Spinal cord (tissue), 10 donors: Measurements from ENCODE around the gene CCDC195. TPM values are rescaled to one million over a fixed set of nuclear protein-coding genes. Genes with fewer than 3 reads are reported as not detected.

Experiments
- DNase-seq, 6 donors: peaks; one replicate each; pipeline versions ENCODE4 v3.0.0 to v3.0.0-alpha.2; 2013 to 2015; ENCODE audit warnings: low spot score in 6 of 6, low read depth in 4 of 6
- H3K27ac ChIP-seq: one replicate; pipeline ENCODE4 v1.5.1; 2013; ENCODE audit warnings: low read depth, low read length, control low read depth
- H3K27me3 ChIP-seq: one replicate; pipeline ENCODE4 v1.6.1; 2013; ENCODE audit warnings: low read length; ENCODE audit not compliant: control insufficient read depth, insufficient read depth
- H3K36me3 ChIP-seq: one replicate; pipeline ENCODE4 v1.6.1; 2013; ENCODE audit warnings: low read length; ENCODE audit not compliant: control insufficient read depth, insufficient read depth
- H3K4me1 ChIP-seq: one replicate; pipeline ENCODE4 v1.6.1; 2013; ENCODE audit warnings: low read length; ENCODE audit not compliant: control insufficient read depth, insufficient read depth
- H3K4me3 ChIP-seq: one replicate; pipeline ENCODE4 v1.5.1; 2013; ENCODE audit warnings: low read depth, low read length, control low read depth
- H3K9me3 ChIP-seq: one replicate; pipeline ENCODE4 v1.6.1; 2013; ENCODE audit warnings: low read length; ENCODE audit not compliant: control insufficient read depth, insufficient read depth
- WGBS: methylation state at CpG from one replicate; pipeline ENCODE4 v1.1.5; 2013; ENCODE audit warnings: missing lambda C conversion rate; ENCODE audit not compliant: insufficient coverage; 5-methylcytosine and 5-hydroxymethylcytosine counted together
- long read RNA-seq, 4 donors: transcript quantifications; one replicate each; lab custom pipeline, GENCODE V29; 2026
- polyA plus RNA-seq, 2 donors: library from polyadenylated mRNA; unstranded; fragments of 120-200 nt; gene quantifications; one replicate each; pipeline ENCODE4 v1.2.1, GENCODE V29; 2013; ENCODE audit not compliant: insufficient read length in 2 of 2
- total RNA-seq, 2 donors: library from RNA; depleted of rRNA in 1 of 2; stranded (reverse); fragments of 120-200 nt in 1 of 2; fragments of >200 nt in 1 of 2; gene quantifications; one replicate each; pipeline versions ENCODE4 v1.2.3 to v1.2.4, GENCODE V29; 2013 to 2014
- donor health status: healthy.

Gene CCDC195
- total RNA-seq (not detected), polyA plus RNA-seq (not detected)
- long read RNA-seq, donor 1, result 0 reads
- long read RNA-seq, donor 2, result 0 reads
- long read RNA-seq, donor 3, result 0 reads
- long read RNA-seq, donor 4, result 0 reads

GRCh38 chr2:224716201-224716600 lies at the start of gene CCDC195:
Gene CCDC195 (minus strand): TSS chr2:224716365. CDS start chr2:224716365, 0 bp downstream.
- no peak within 1 kb of the TSS for H3K27ac ChIP-seq
- H3K9me3 ChIP-seq, result no peaks in the 10 kb centered on the region
- no peak within 1 kb of the TSS for H3K4me3 ChIP-seq
- no peaks in the 10 kb centered on the region for H3K4me1 ChIP-seq
- no peak for DNase-seq
- no peaks in the 10 kb centered on the region for H3K36me3 ChIP-seq
- WGBS, result 100% methylated on average over 3 of the region's 5 CpGs
- no peaks in the 10 kb centered on the region for H3K27me3 ChIP-seq

DNA sequence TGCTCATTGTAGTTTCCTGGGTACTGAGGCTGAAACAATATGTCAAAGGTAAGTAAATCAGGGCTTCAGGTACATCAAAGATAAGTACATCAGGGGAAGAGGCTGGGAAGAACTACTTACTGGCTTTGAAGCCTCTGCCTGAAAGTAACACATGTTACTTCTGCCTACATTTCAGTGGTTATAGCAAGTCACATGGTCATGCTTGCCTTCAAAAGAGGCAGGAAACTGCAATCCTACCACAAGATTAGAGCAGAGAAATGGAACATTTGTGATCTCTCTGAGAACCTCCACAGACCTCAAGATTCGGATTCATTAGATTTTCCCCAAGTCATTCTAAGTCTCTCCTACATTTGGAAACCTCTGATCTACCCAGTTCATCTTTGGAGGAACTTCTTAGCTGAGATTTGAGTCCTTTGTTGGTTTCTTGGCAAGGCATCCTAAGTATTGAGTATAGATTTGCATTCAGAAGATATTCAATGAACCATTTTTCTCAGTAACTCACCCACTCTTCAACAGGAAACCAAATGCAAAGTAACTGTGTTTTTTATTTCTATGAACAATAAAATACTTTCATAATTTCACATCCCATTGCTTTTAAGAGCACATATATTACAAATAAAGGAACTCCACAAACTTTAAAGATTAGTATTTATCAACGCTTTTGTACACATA lies 48.5 kb upstream of the CCDC195 start:
- DNase-seq, result no peak
- Histone ChIP-seq H3K4me1 (no peaks in the 10 kb centered on the region), H3K27me3 (no peaks in the 10 kb centered on the region), H3K9me3 (no peaks in the 10 kb centered on the region), H3K27ac (no peak overlapping the region), H3K4me3 (no peak overlapping the region), H3K36me3 (peaks cover 21% of the 10 kb centered on the region)
- WGBS, result no CpG with 5 or more reads among the region's 2 CpGs

DNA sequence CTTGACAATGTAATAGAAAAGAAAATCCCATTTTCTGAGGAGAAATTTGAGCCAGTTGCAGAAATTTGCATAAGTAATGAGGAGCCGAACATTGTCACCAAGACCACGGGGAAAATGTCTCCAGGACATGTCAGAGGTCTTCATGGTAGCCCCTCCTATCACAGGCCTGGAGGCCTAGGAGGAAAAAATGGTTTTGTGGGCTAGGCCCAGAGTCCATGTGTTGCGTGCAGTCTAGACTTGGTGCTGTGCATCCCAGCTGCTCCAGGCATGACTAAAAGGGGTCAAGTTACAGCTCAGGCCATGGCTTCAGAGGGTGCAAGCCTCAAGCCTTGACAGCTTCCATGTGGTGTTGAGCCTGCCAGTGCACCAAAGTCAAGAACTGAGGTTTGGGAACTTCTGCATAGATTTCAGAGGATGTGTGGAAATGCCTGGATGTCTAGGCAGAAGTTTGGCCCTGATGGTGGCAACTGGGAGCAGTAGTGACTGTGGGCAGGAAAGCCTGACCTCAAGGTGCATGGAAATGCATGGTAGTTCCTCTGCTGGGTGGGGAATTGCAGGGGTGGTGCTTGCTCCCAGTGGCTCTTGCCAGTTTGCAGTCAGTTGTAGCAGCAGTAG lies 41.9 kb upstream of the CCDC195 start:
- H3K27ac ChIP-seq, result no peak overlapping the region
- H3K9me3 ChIP-seq, result peaks cover 9% of the 10 kb centered on the region
- no peak for DNase-seq
- 72% methylated on average over 3 of the region's 3 CpGs for WGBS
- no peak overlapping the region for H3K4me3 ChIP-seq
- no peaks in the 10 kb centered on the region for H3K27me3 ChIP-seq
- H3K4me1 ChIP-seq, result no peaks in the 10 kb centered on the region
- peaks cover 9% of the 10 kb centered on the region for H3K36me3 ChIP-seq

GRCh38 chr2:224753743-224754540 lies 37.8 kb upstream of the CCDC195 start:
- DNase-seq, result no peak
- H3K27me3 ChIP-seq, result no peaks in the 10 kb centered on the region
- peaks cover 9% of the 10 kb centered on the region for H3K9me3 ChIP-seq
- H3K27ac ChIP-seq, result no peak overlapping the region
- no peak overlapping the region for H3K4me3 ChIP-seq
- WGBS, result no CpG with 5 or more reads among the region's 1 CpG
- no peaks in the 10 kb centered on the region for H3K4me1 ChIP-seq
- peaks cover 9% of the 10 kb centered on the region for H3K36me3 ChIP-seq

- H3K4me3 ChIP-seq, result no peak overlapping the region
- 76% methylated on average over 2 of the region's 5 CpGs for WGBS
- H3K9me3 ChIP-seq, result peaks cover 2% of the 10 kb centered on the region
- H3K27me3 ChIP-seq, result no peaks in the 10 kb centered on the region
- DNase-seq, result no peak
- no peak overlapping the region for H3K27ac ChIP-seq
- no peaks in the 10 kb centered on the region for H3K4me1 ChIP-seq
- no peaks in the 10 kb centered on the region for H3K36me3 ChIP-seq
These were observed 36.0 kb upstream of the CCDC195 start for GRCh38 chr2:224751996-224752698.

GRCh38 chr2:224749136-224749535 lies 33.0 kb upstream of the CCDC195 start:
- Histone ChIP-seq H3K4me3 (no peak overlapping the region), H3K27ac (no peak overlapping the region), H3K9me3 (no peaks in the 10 kb centered on the region), H3K36me3 (no peaks in the 10 kb centered on the region), H3K27me3 (no peaks in the 10 kb centered on the region), H3K4me1 (no peaks in the 10 kb centered on the region)
- no peak for DNase-seq
- no CpG with 5 or more reads among the region's 1 CpG for WGBS

- DNase-seq, result peak in 1 of 6 donors; percentile 49
- H3K4me1 ChIP-seq, result no peaks in the 10 kb centered on the region
- WGBS, result 80% methylated on average over 2 of the region's 4 CpGs
- no peak overlapping the region for H3K4me3 ChIP-seq
- H3K27me3 ChIP-seq, result no peaks in the 10 kb centered on the region
- no peaks in the 10 kb centered on the region for H3K9me3 ChIP-seq
- H3K27ac ChIP-seq, result no peak overlapping the region
- no peaks in the 10 kb centered on the region for H3K36me3 ChIP-seq
These were observed 31.6 kb upstream of the CCDC195 start for GRCh38 chr2:224747765-224748164.

DNA sequence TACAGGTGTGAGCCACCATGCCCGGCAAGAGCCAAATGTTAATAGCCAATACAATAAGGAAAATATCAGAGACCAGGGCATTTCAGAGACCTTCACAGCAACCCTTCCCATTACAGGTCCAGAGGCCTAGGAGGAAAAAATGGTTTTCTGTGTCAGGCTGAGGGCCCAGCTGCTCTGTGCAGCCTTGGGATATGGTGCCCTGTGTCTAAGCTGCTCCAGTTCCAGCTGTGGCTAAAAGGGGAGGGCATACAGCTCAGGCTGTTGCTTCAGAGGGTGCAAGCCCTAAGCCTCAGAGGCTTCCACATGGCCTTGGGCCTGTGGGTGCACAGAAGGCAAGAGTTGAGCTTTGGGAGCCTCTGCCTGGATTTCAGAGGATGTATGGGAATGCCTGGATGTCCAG lies 20.1 kb upstream of the CCDC195 start:
- DNase-seq, result no peak
- no peak overlapping the region for H3K27ac ChIP-seq
- no peaks in the 10 kb centered on the region for H3K4me1 ChIP-seq
- no peaks in the 10 kb centered on the region for H3K27me3 ChIP-seq
- WGBS, result 100% methylated on average over 1 of the region's 1 CpG
- no peaks in the 10 kb centered on the region for H3K36me3 ChIP-seq
- no peak overlapping the region for H3K4me3 ChIP-seq
- peaks cover 2% of the 10 kb centered on the region for H3K9me3 ChIP-seq

GRCh38 chr2:224734949-224735348 lies 18.8 kb upstream of the CCDC195 start:
- no peaks in the 10 kb centered on the region for H3K4me1 ChIP-seq
- peaks cover 2% of the 10 kb centered on the region for H3K9me3 ChIP-seq
- WGBS, result 100% methylated on average over 1 of the region's 1 CpG
- no peak overlapping the region for H3K27ac ChIP-seq
- no peaks in the 10 kb centered on the region for H3K36me3 ChIP-seq
- DNase-seq, result no peak
- no peaks in the 10 kb centered on the region for H3K27me3 ChIP-seq
- H3K4me3 ChIP-seq, result no peak overlapping the region
